SK-N-SH (cell line): ENCODE measurements around the gene PAPOLB. TPM values are rescaled to one million over a fixed set of nuclear protein-coding genes. Genes with fewer than 3 reads are reported as not detected.

Experiments
- CTCF ChIA-PET: fragments of 300-600, 350-600 bp; formaldehyde crosslinking; extraction: SDS; loops from one replicate; lab custom pipeline; 2021; lab: Yijun Ruan, JAX
- POLR2A ChIA-PET: fragments of 350-600 bp; sonication (Branson Sonifier 250); formaldehyde crosslinking; extraction: SDS; loops from one replicate; lab custom pipeline; 2020; ENCODE audit warnings: antibody characterized with exemption, inconsistent platforms; lab: Yijun Ruan, JAX
- DNase-seq: peaks from one replicate; pipeline ENCODE4 v3.0.0; 2012
- H2AFZ ChIP-seq: fragments of 200-600 bp; sonication (generic); 2 replicates; pipeline ENCODE4 v1.8.1; 2016; ENCODE audit warnings: antibody characterized with exemption, mild to moderate bottlenecking, low read depth
- H3F3A ChIP-seq: fragments of 200-600 bp; sonication (generic); replicated peaks from 2 replicates; pipeline ENCODE3; 2016; ENCODE audit warnings: antibody characterized with exemption, mild to moderate bottlenecking; ENCODE audit not compliant: insufficient read depth
- H3K27ac ChIP-seq, 2 experiments: fragments of 200-500 bp in 1 of 2; fragments of 200-600 bp in 1 of 2; sonication (Bioruptor generic) in 1 of 2; sonication (generic), shearing (Covaris generic) in 1 of 2; 2 replicates each; pipeline versions ENCODE4 v1.5.1 to v1.6.1; 2014 to 2016; ENCODE audit warnings: low read depth in 2 of 2, inconsistent platforms in 1 of 2, low read length in 1 of 2, mild to moderate bottlenecking in 1 of 2, mixed read lengths in 1 of 2
- H3K27me3 ChIP-seq: fragments of 200-600 bp; sonication (generic), shearing (Covaris generic); 2 replicates; pipeline ENCODE4 v1.6.1; 2016; ENCODE audit warnings: mixed run types; ENCODE audit not compliant: insufficient read depth
- H3K36me3 ChIP-seq, 2 experiments: fragments of 200-500 bp in 1 of 2; fragments of 200-600 bp in 1 of 2; sonication (Bioruptor generic) in 1 of 2; sonication (generic) in 1 of 2; replicated peaks in 1 of 2; 2 replicates each; pipeline versions ENCODE3 to v1.5.1; 2014 to 2016; ENCODE audit warnings: low read length in 1 of 2, mild to moderate bottlenecking in 1 of 2; ENCODE audit not compliant: insufficient read depth in 2 of 2, control insufficient read depth in 1 of 2
- H3K4me1 ChIP-seq, 2 experiments: fragments of 200-500 bp in 1 of 2; fragments of 200-600 bp in 1 of 2; sonication (Bioruptor generic) in 1 of 2; sonication (generic), shearing (Covaris generic) in 1 of 2; 2 replicates each; pipeline versions ENCODE4 v1.5.1 to v1.6.1; 2014 to 2016; ENCODE audit warnings: low read depth in 1 of 2, low read length in 1 of 2, mixed run types in 1 of 2; ENCODE audit not compliant: insufficient read depth in 2 of 2, control insufficient read depth in 1 of 2
- H3K4me2 ChIP-seq: fragments of 200-600 bp; sonication (generic), shearing (Covaris generic); 2 replicates; pipeline ENCODE4 v1.6.1; 2017; ENCODE audit warnings: mixed run types
- H3K4me3 ChIP-seq, 2 experiments: fragments of 200-500 bp in 1 of 2; fragments of 200-600 bp in 1 of 2; sonication (Bioruptor generic) in 1 of 2; sonication (generic), shearing (Covaris generic) in 1 of 2; 2 replicates each; pipeline versions ENCODE4 v1.5.1 to v1.8.1; 2014 to 2016; ENCODE audit warnings: low read depth in 2 of 2, inconsistent platforms in 1 of 2, low read length in 1 of 2, mild to moderate bottlenecking in 1 of 2, mixed read lengths in 1 of 2, moderate library complexity in 1 of 2
- H3K79me2 ChIP-seq: fragments of 200-600 bp; sonication (generic); 2 replicates; pipeline ENCODE4 v1.8.1; 2017; ENCODE audit warnings: mild to moderate bottlenecking; ENCODE audit not compliant: insufficient read depth
- H3K9ac ChIP-seq: fragments of 200-600 bp; sonication (generic); 2 replicates; pipeline ENCODE4 v1.6.1; 2017; ENCODE audit warnings: mixed run types
- H3K9me2 ChIP-seq: fragments of 200-600 bp; sonication (generic); 2 replicates; pipeline ENCODE4 v1.6.1; 2017; ENCODE audit warnings: mixed run types
- H3K9me3 ChIP-seq: fragments of 200-600 bp; sonication (generic); 2 replicates; pipeline ENCODE4 v1.6.1; 2017; ENCODE audit warnings: mixed run types, mild to moderate bottlenecking, moderate library complexity
- H4K20me1 ChIP-seq: fragments of 200-600 bp; sonication (generic); 2 replicates; pipeline ENCODE4 v1.6.1; 2017; ENCODE audit warnings: mild to moderate bottlenecking, mixed run types; ENCODE audit not compliant: insufficient read depth
- CHD2 ChIP-seq: fragments of 150-350 bp; IDR thresholded peaks from 2 replicates; pipeline ENCODE4 v1.6.1; 2018; ENCODE audit warnings: low read length; ENCODE audit not compliant: partially characterized antibody
- ELF1 ChIP-seq: IDR thresholded peaks from 2 replicates; pipeline ENCODE4 v1.4.0; 2012
- EP300 ChIP-seq, 2 experiments: IDR thresholded peaks; 2 replicates each; pipeline versions ENCODE4 v1.4.0 to v1.6.1; 2012; ENCODE audit warnings: borderline replicate concordance in 1 of 2, low read depth in 1 of 2, low read length in 1 of 2
- FOSL2 ChIP-seq: IDR thresholded peaks from 2 replicates; pipeline ENCODE4 v1.4.0; 2012; ENCODE audit warnings: low read depth, mild to moderate bottlenecking, moderate library complexity, borderline replicate concordance
- FOXJ3 ChIP-seq: sonication (generic); formaldehyde crosslinking; IDR thresholded peaks from 2 replicates; pipeline ENCODE4 v1.5.1; 2020; ENCODE audit warnings: mild to moderate bottlenecking, missing genetic modification reagents
- FOXM1 ChIP-seq: IDR thresholded peaks from 2 replicates; pipeline ENCODE4 v1.4.0; 2012; ENCODE audit warnings: low read depth, mild to moderate bottlenecking
- GATA2 ChIP-seq: sonication (generic); formaldehyde crosslinking; IDR thresholded peaks from 2 replicates; pipeline ENCODE4 v1.5.0; 2020; ENCODE audit warnings: mild to moderate bottlenecking, missing genetic modification reagents
- IRF3 ChIP-seq: fragments of 150-350 bp; IDR thresholded peaks from 2 replicates; pipeline ENCODE4 v1.6.1; 2016; ENCODE audit warnings: mild to moderate bottlenecking, low read depth, low read length
- JUND ChIP-seq: IDR thresholded peaks from 2 replicates; pipeline ENCODE4 v1.4.0; 2012
- MAX ChIP-seq: IDR thresholded peaks from 2 replicates; pipeline ENCODE4 v1.4.0; 2012; ENCODE audit warnings: low read depth
- NFIC ChIP-seq: IDR thresholded peaks from 2 replicates; pipeline ENCODE4 v1.4.0; 2012; ENCODE audit warnings: borderline replicate concordance
- NRF1 ChIP-seq: IDR thresholded peaks from 2 replicates; pipeline ENCODE4 v1.6.1; 2012; ENCODE audit warnings: low read depth, mild to moderate bottlenecking, low read length
- PBX3 ChIP-seq: IDR thresholded peaks from 2 replicates; pipeline ENCODE4; 2012
- POLR2AphosphoS5 ChIP-seq: IDR thresholded peaks from 2 replicates; pipeline ENCODE4 v1.6.1; 2012; ENCODE audit warnings: low read depth, low read length
- RAD21 ChIP-seq: IDR thresholded peaks from 2 replicates; pipeline ENCODE4 v1.6.1; 2012; ENCODE audit warnings: mild to moderate bottlenecking, low read length
- RCOR1 ChIP-seq: fragments of 150-350 bp; IDR thresholded peaks from 2 replicates; pipeline ENCODE4 v1.6.1; 2017; ENCODE audit warnings: antibody characterized with exemption, low read length
- REST ChIP-seq: IDR thresholded peaks from 2 replicates; pipeline ENCODE4 v1.6.1; 2012; ENCODE audit warnings: mild to moderate bottlenecking, low read depth, low read length, moderate library complexity
- SIN3A ChIP-seq: IDR thresholded peaks from 2 replicates; pipeline ENCODE4 v1.6.1; 2012; ENCODE audit warnings: low read depth, mild to moderate bottlenecking, low read length, moderate library complexity, borderline replicate concordance
- SMC3 ChIP-seq: IDR thresholded peaks from 2 replicates; pipeline ENCODE4 v1.6.1; 2012; ENCODE audit warnings: low read depth, low read length, improper control_type of control experiment
- TEAD4 ChIP-seq: IDR thresholded peaks from 2 replicates; pipeline ENCODE4 v1.4.0; 2012; ENCODE audit warnings: mild to moderate bottlenecking, borderline replicate concordance; ENCODE audit not compliant: insufficient read depth
- USF1 ChIP-seq: IDR thresholded peaks from 2 replicates; pipeline ENCODE4 v1.4.0; 2012; ENCODE audit warnings: low read depth, borderline replicate concordance
- USF2 ChIP-seq: fragments of 150-350 bp; IDR thresholded peaks from 2 replicates; pipeline ENCODE4 v1.6.1; 2017; ENCODE audit warnings: antibody characterized with exemption, low read length, low read depth, borderline replicate concordance
- YY1 ChIP-seq: IDR thresholded peaks from 2 replicates; pipeline ENCODE4 v1.4.0; 2012; ENCODE audit warnings: low read depth, mild to moderate bottlenecking
- ZBTB33 ChIP-seq: IDR thresholded peaks from 2 replicates; pipeline ENCODE4 v1.4.0; 2012; ENCODE audit warnings: low read depth, borderline replicate concordance
- WGBS: methylation state at CpG from one replicate; pipeline ENCODE4 v1.1.6; 2017; ENCODE audit warnings: low lambda C conversion rate; 5-methylcytosine and 5-hydroxymethylcytosine counted together
- polyA plus RNA-seq, 3 experiments: library from polyadenylated mRNA; depleted of rRNA; stranded (reverse); fragments of >200 nt; gene quantifications; 2 replicates each; pipeline ENCODE4 v1.2.3, GENCODE V29; 2012

Gene PAPOLB
- polyA plus RNA-seq, 1 of the 3 experiments (the other 2 are of a cell fraction), result not detected

GRCh38 chr7:4830176-4830575 lies 31.7 kb downstream of the PAPOLB start:
- no peaks in the 10 kb centered on the region for H3K9me3 ChIP-seq
- H3K4me3 ChIP-seq, result no peak overlapping the region; a peak in 1 of 4 replicates
- DNase-seq, result peak; percentile 95
- no peak overlapping the region for H2AFZ ChIP-seq
- H3K4me2 ChIP-seq, result no peak overlapping the region
- H3K9me2 ChIP-seq, result no peaks in the 10 kb centered on the region
- H3K27me3 ChIP-seq, result no peaks in the 10 kb centered on the region
- H3K9ac ChIP-seq, result no peak overlapping the region
- POLR2A ChIA-PET, result interaction anchor here (1.0 to 1.7 kb wide), 3 partner anchors 16 to 144 kb away, joined by 3 to 14 read pairs (median 4); partner anchors contain the start of gene RADIL
- H3K27ac ChIP-seq, result no peak overlapping the region; a peak in 1 of 4 replicates
- WGBS, result 68% methylated on average over 14 of the region's 14 CpGs
- no peaks in the 10 kb centered on the region for H3F3A ChIP-seq
- CTCF ChIA-PET, result interaction anchor here (0.6 to 8.9 kb wide), 53 partner anchors 10 to 621 kb away, joined by 3 to 235 read pairs (median 5); partner anchors contain the start of genes AP5Z1, PAPOLB and RADIL
- H3K4me1 ChIP-seq, result peaks cover 0 to 5% of the 10 kb centered on the region in 2 experiments; a peak in 1 of 4 replicates
- no peaks in the 10 kb centered on the region for H3K79me2 ChIP-seq
- no peaks in the 10 kb centered on the region for H3K36me3 ChIP-seq
- no peaks in the 10 kb centered on the region for H4K20me1 ChIP-seq
- TF ChIP-seq FOSL2, result no peak
- no peak for TF ChIP-seq USF2
- peak; percentile 90 for TF ChIP-seq RCOR1
- TF ChIP-seq IRF3, result no peak
- peak; percentile 89 for TF ChIP-seq CHD2
- TF ChIP-seq FOXM1, result no peak
- TF ChIP-seq POLR2AphosphoS5, result no peak
- TF ChIP-seq NRF1, result peak; percentile 27; the same call in 1 of the 2 replicates
- peak; percentile 99 for TF ChIP-seq SMC3
- TF ChIP-seq EP300 (IDR thresholded peaks at IDR 0.05; ENCODE audit: borderline replicate concordance in 1 of 2, low read depth in 1 of 2, low read length in 1 of 2), result no peak; a peak in 1 of 4 replicates
- TF ChIP-seq GATA2 (CRISPR knock-in tag), result peak; percentile 85
- TF ChIP-seq FOXJ3 (CRISPR knock-in tag), result peak; percentile 22; the same call in 1 of the 2 replicates
- peak; percentile 25; the same call in 1 of the 2 replicates for TF ChIP-seq ZBTB33
- TF ChIP-seq SIN3A, result 0 out of 2 replicates have a peak, but pooled peaks have one; percentile 30
- peak; percentile 98 for TF ChIP-seq RAD21
- TF ChIP-seq TEAD4, result no peak
- TF ChIP-seq YY1, result no peak
- no peak for TF ChIP-seq JUND
- TF ChIP-seq MAX, result no peak
- TF ChIP-seq REST, result no peak
- TF ChIP-seq NFIC, result no peak
- no peak for TF ChIP-seq USF1
- no peak for TF ChIP-seq PBX3
- TF ChIP-seq ELF1, result no peak
